NCI-H128 (cell line): ENCODE results near the gene TOPBP1.
"Not testable (repeated sequence)": the region's sequence is repeated elsewhere in the genome, so short reads cannot be mapped to it uniquely, and the experiment has no call there.

Experiments
- DNase-seq: peaks from one replicate; lab custom pipeline; 2025; ENCODE audit not compliant: unreplicated experiment; lab: John Stamatoyannopoulos, UW

The TOPBP1 gene

DNA sequence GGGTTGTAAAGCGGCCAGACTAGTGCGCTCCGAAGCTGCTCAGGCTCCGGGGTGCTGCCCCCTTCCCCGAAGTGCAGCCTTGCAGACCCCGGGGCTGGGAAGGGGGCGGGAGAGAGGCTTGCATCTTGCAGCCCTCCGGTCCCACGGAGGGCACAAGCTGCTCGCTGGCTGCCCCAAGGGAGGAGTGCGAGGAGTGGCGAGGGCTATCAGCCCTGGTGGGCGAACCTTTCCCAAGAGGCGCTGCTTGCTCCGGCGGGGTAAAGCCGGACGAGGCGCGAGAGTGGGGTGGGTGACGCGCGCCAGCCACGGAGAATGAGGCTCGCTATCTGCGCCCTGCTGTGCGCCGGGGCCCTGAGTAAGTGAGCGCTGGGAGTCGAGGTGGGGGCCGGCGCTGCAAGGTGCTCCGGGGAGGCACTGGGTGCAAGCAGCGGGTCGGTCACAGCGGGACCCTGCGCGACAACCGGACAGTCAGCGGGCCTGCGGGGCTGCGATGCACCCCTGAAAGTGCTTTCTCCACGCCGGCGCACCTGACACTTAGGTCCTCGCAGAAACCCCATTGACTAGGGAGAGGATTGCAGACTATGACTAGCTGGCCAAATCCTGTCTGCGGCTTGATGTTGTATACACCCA, 12.7 kb upstream of the TOPBP1 start:
- DNase-seq, result no peak

DNA sequence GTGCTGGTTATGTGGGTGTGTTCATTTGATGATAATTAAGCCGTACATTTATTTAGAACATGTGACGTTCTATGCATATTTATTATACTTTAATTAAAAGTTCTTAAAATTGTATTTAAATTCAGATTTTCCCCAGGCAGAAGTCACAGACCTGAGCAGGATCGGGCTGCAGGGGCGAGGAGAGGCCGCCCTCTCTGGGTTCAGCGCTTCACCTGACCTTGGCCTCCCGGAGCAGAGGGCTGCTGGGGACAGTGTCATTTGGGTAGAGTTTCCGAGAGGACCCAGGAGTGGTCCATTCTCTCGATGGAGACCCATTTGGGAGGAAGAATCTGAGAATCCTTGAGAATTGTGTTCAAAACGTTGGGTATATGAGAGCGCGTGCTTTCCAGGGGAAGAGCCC, 12.0 kb upstream of the TOPBP1 start:
- DNase-seq, result no peak

- no peak for DNase-seq
Observed at GRCh38 chr3:133672461-133672860, 10.7 kb upstream of the TOPBP1 start.

DNA sequence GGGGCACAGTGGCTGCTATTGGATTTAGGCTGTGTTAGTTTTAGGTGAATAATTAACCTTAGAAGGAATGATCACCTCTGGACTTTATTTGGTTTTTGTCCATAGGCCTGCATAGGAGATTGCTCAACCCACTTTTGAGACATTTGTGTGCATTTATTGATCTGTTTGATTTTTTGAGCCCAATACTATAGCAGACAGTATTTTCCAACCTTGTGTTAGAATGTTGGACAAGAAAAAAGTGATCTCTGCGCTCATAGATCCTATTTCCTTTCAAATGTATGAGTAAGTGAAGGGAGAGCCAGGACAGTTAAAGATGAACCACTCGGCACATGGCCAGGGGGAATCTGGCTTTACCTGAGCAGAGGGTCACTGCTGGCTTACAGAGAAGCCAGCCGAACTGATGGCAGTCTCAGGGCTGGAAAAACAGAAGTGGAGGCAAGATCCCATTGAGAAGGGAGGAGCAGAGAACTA, 8.8 kb upstream of the TOPBP1 start:
- no peak for DNase-seq

DNA sequence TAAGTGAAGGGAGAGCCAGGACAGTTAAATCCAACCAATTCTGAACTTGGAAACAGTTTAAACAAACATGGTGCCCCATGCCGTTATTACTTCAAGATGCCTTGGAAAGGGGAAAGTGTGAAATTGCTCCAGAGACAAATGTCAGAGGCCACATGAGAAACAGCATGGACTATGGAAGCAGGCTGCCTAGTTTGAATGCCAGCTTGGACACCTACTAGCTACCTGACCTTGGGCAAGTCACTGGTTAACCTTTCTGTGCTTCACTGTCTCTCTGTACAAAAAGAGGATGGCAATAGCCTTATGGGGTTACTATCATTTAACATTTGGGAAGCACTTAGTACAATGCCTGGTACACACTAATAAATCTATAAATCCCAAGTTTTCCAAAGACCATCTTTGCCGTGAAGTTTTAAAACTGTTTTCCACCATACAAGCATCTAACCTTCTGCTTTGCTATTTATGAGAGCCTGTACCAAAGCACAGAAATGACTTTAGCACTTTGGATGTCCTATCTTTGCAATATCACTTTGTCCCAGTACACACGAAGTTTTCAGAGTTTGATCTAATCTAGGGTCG, 8.3 kb upstream of the TOPBP1 start:
- DNase-seq, result no peak

- no peak for DNase-seq
Observed at GRCh38 chr3:133667118-133667517, 5.4 kb upstream of the TOPBP1 start.

DNA sequence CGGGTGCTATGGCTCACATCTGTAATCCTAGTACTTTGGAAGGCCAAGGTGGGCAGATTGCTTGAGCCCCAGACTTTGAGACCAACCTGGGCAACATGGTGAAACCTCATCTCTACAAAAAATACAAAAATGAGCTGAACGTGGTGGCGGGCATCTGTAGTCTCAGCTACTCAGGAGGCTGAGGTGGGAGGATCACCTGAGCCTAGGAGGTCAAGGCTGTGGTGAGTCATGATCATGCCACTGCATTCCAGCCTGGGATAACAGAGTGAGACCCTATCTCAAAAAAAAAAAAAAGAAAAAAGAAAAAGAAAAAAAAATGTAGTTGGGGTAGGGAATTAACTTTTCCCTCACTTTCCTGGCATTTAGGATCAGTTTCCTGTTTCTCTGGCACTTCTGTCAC, 3.4 kb upstream of the TOPBP1 start:
- DNase-seq, result not testable (repeated sequence)

GRCh38 chr3:133663569-133664313, 2.0 kb upstream of the TOPBP1 start:
- no peak for DNase-seq

DNA sequence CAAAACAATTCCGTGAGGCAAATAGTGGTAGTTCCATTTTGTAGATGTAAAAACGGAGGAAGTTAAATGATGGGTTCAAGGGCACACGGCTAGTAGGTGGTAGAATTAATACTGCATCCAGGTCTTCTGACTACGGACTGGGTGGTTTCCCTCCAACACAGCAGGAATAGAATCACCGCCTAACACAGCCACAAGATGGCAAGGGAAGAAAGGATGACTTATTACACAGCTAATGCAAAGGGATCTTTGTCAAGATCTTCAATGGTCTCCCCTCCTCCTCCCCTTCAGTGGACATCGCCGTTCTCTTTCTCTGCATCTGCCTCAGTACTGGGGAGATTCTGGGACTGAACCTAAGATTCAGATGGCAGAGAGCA, 524 bp upstream of the TOPBP1 start:
- no peak for DNase-seq

- no peak for DNase-seq
Observed at GRCh38 chr3:133659806-133660205, 1.9 kb downstream of the TOPBP1 start.

DNA sequence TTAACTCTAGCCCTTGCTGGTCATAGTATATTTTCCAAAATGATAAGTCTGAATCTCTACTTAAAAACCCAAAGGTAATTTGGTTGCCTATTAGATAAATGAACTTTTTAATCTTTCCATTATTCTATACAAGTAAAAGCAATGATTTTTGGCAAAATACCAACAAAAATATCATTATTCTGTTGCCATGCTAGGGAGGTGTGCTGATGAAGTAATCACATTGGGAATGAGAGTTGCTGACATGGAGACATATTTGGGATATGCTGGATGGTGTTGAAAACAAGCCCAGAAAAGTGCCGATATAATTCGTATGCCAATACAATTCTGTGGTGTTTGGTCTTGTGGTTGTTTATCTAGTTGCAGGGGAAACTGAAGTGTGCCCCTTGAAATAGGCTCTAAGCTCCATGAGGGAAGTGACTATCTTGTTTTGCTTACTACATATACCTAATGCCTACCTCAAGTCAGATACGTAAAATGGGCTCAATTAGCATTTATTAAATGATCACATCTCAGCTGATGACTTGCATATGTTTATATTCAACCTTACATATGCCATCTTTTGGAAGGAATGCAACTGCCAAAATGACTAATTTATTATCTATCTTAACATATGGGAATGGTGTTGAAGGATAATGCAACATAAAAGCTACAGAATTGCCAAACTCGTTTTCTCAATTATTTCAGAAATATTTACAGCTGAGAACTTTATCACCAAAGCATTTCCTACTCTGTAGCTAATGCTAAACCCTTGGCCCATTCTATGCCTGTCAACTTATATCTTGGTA, 5.8 kb downstream of the TOPBP1 start:
- DNase-seq, result no peak

DNA sequence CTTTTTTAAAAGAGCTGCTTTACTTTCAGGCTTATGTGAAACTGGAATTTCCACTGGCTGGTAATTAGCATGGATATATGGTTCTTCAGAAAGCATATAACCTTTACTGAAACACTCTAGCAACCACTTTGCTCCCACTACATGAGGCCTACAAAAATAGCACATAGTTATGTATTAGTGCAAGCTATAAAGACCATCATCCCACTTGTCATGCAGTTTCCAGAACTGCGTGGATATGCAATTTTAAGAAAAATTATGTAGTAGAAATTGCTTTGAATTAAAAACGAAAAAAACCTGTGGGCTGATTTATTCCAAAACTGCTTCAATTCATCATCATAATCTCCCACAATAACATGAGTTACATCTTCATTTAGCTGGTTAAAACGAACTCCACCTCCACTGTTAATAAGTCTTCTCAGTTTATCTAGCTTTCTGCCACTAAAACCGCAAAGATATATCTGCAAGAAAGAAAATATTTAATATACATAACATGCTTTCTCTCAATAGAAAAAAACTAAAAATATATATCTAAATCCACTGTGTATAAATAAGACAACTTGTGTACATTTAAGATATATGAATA, 12.2 kb downstream of the TOPBP1 start:
- no peak for DNase-seq

DNA sequence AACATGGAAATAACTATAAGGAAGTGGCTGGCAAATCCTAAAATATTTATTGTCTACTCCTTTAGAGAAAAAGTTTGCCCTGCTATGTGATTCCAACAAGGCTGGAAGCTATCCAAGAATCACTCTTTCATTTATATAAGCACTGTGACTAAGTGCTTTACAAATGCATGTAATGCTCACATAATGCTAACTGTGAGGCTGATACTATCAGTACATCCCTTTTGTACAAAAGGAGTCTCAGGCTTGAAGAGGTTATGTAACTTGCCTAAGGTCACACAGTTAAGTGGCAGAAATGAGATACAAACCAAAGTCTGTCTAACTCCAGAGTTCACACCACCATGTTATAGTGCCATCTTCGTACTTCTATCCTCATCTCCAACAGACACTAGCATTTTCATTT, 17.0 kb downstream of the TOPBP1 start:
- DNase-seq, result no peak

DNA sequence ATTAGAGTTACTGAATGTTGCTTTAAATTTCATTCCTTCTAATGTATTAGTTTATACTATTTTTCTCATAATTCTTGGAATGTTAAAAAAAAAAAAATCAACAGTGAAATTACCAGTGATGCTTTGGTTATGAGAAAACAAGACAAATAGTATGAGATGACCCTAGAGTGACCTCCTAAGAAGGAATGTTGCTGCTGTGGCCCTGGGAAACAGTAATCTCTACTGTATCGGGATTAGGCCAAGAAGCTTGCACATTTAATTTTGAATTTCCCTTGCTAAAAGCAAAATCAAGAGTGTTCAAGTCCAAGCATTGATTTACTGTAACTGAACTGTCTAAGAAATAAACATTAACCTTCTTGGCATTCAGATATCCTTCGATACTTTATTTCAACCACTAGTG, 18.1 kb downstream of the TOPBP1 start:
- no peak for DNase-seq

DNA sequence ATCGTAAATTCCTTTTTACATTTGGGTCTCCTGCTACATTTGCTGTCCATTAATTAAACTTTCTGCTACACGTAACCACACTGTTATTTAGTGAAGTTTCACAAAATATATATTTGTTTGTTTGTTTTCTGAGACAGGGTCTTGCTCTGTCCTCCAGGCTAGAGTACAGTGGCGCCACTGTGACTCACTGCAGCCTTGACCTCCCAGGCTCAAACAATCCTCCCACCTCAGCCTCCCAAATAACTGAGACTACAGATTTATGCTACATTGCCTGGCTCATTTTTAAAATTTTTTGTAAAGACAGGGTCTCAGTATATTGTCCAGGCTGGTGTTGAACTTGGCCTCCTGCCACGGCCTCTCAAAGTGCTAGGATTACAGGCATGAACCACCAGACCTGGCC, 20.5 kb downstream of the TOPBP1 start:
- DNase-seq, result no peak

- no peak for DNase-seq
Observed at GRCh38 chr3:133633439-133633838, 28.3 kb downstream of the TOPBP1 start.

- DNase-seq, result no peak
Observed at GRCh38 chr3:133629146-133629545, 32.6 kb downstream of the TOPBP1 start.

DNA sequence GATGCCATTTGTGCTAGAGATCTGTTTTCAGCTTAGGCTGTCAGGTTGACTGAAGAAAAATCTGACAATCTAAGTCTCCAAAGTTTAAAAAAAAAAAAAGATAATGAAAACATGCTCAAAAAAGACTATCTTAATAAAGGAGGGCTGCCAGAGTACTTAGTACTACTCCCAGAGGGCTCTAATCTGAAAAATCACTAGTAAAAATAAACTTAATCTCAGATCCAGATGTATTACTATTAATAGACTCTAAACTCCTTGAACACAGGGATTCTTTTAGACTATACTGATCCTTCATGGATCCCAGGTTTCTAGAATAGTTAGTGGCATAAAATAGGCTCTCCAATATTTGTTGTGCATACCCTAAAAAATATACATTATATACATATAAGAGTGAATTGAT, 34.0 kb downstream of the TOPBP1 start:
- DNase-seq, result no peak

GRCh38 chr3:133620066-133620784, 41.5 kb downstream of the TOPBP1 start:
- DNase-seq, result no peak

DNA sequence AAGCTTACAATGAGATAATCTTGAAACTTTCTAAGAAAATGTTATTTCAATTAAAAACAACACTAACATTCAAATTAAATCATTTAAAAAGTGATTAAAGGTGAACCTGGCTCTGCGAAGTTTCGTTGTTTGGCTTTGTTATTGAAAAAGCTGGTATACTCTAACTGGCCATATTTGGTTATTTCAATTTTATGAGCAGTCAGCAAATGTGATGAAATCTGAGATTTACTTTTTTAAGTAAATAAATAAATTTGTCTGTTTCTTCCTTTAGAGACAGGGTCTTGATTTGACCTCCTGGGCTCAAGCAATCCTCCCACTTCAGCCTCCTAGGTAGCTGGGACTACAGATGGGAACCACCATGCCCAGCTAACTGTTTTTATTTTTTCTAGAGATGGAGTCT, 50.2 kb downstream of the TOPBP1 start:
- DNase-seq, result no peak

- no peak for DNase-seq
Observed at GRCh38 chr3:133610031-133610430, 51.7 kb downstream of the TOPBP1 start.
